ENCODE measurements around the gene SRL.

GRCh38 chr16:4257646-4258556 is 16.0 kb upstream of the SRL start:
- TF ChIP-seq CTCF (IDR thresholded peaks at IDR 0.05; ENCODE audit: low read depth, low read length, poor library complexity, severe bottlenecking) (no peak), EZH2phosphoT487 (IDR thresholded peaks at IDR 0.05; ENCODE audit: borderline replicate concordance, low read length) (no peak)

All from DOHH2 (cell line).